ENCODE measurements around the gene SH2D2A. TPM values are rescaled to one million over a fixed set of nuclear protein-coding genes. Genes with fewer than 3 reads are reported as not detected.

SH2D2A gene
- total RNA-seq, 1 donor from 2014 or later = 4.9 TPM

- intact Hi-C loops (cut with DNase I) = no loop called here
- peaks cover 39% of the 10 kb centered on the region for H3K4me1 ChIP-seq
- no peak for TF ChIP-seq POLR2AphosphoS5 (IDR thresholded peaks at IDR 0.05; ENCODE audit: insufficient read depth in 1 of 2, low read depth in 1 of 2)
- no peak for TF ChIP-seq CTCF (IDR thresholded peaks at IDR 0.05)
- TF ChIP-seq POLR2A (IDR thresholded peaks at IDR 0.05) = no peak
- peak overlapping the region; percentile 42 to 43 for H3K4me3 ChIP-seq
- DNase-seq (ENCODE audit: extremely low spot score in 2 of 2) = no peak
- no peaks in the 10 kb centered on the region for H3K9me3 ChIP-seq
- no peaks in the 10 kb centered on the region for H3K36me3 ChIP-seq
- no peaks in the 10 kb centered on the region for H3K27me3 ChIP-seq
- H3K27ac ChIP-seq = peak overlapping the region; percentile 80
These were observed 3.4 kb downstream of the SH2D2A start for GRCh38 chr1:156813298-156813697.

- H3K4me3 ChIP-seq = no peak overlapping the region
- intact Hi-C loops (cut with DNase I) = no loop called here
- H3K27ac ChIP-seq = no peak overlapping the region
- H3K4me1 ChIP-seq = peaks cover 39% of the 10 kb centered on the region
- TF ChIP-seq POLR2AphosphoS5 (IDR thresholded peaks at IDR 0.05; ENCODE audit: insufficient read depth in 1 of 2, low read depth in 1 of 2) (no peak), CTCF (IDR thresholded peaks at IDR 0.05) (no peak), POLR2A (IDR thresholded peaks at IDR 0.05) (no peak)
- no peaks in the 10 kb centered on the region for H3K27me3 ChIP-seq
- H3K36me3 ChIP-seq = no peaks in the 10 kb centered on the region
- no peaks in the 10 kb centered on the region for H3K9me3 ChIP-seq
- no peak for DNase-seq (ENCODE audit: extremely low spot score in 2 of 2)
These were observed 4.2 kb downstream of the SH2D2A start for GRCh38 chr1:156812293-156812990.

- no peak for TF ChIP-seq POLR2A (IDR thresholded peaks at IDR 0.05)
- TF ChIP-seq POLR2AphosphoS5 (IDR thresholded peaks at IDR 0.05; ENCODE audit: insufficient read depth in 1 of 2, low read depth in 1 of 2) = no peak
- TF ChIP-seq CTCF (IDR thresholded peaks at IDR 0.05) = no peak
- intact Hi-C loops (cut with DNase I) = no loop called here
- Histone ChIP-seq H3K27ac (no peak overlapping the region), H3K4me3 (no peak overlapping the region), H3K4me1 (peaks cover 43% of the 10 kb centered on the region), H3K36me3 (no peaks in the 10 kb centered on the region), H3K27me3 (no peaks in the 10 kb centered on the region), H3K9me3 (no peaks in the 10 kb centered on the region)
- no peak for DNase-seq (ENCODE audit: extremely low spot score in 2 of 2)
These were observed 5.5 kb downstream of the SH2D2A start for GRCh38 chr1:156811168-156811567.

- no peak for DNase-seq (ENCODE audit: extremely low spot score in 2 of 2)
- intact Hi-C loops (cut with DNase I) = loop anchor here (5.0 kb wide), 1 partner anchor 47 kb away; the partner anchor contains the start of gene INSRR
- TF ChIP-seq POLR2A (IDR thresholded peaks at IDR 0.05) = no peak
- no peak for TF ChIP-seq CTCF (IDR thresholded peaks at IDR 0.05)
- TF ChIP-seq POLR2AphosphoS5 (IDR thresholded peaks at IDR 0.05; ENCODE audit: insufficient read depth in 1 of 2, low read depth in 1 of 2) = no peak
These were observed 6.8 kb downstream of the SH2D2A start for GRCh38 chr1:156809711-156810366.

GRCh38 chr1:156809281-156809680 lies 7.4 kb downstream of the SH2D2A start:
- DNase-seq (ENCODE audit: extremely low spot score in 2 of 2) = no peak
- Histone ChIP-seq H3K27me3 (no peaks in the 10 kb centered on the region), H3K4me1 (peaks cover 45% of the 10 kb centered on the region), H3K4me3 (no peak overlapping the region), H3K36me3 (no peaks in the 10 kb centered on the region), H3K9me3 (no peaks in the 10 kb centered on the region), H3K27ac (no peak overlapping the region)
- intact Hi-C loops (cut with DNase I) = loop anchor here (5.0 kb wide), 1 partner anchor 48 kb away; the partner anchor contains the start of gene INSRR
- TF ChIP-seq CTCF (IDR thresholded peaks at IDR 0.05) (no peak), POLR2AphosphoS5 (IDR thresholded peaks at IDR 0.05; ENCODE audit: insufficient read depth in 1 of 2, low read depth in 1 of 2) (no peak), POLR2A (IDR thresholded peaks at IDR 0.05) (no peak)

More at GRCh38 chr1:156809711-156810366, 6.8 kb downstream of the SH2D2A start:
- Histone ChIP-seq H3K36me3 (no peaks in the 10 kb centered on the region), H3K4me1 (peaks cover 45% of the 10 kb centered on the region), H3K4me3 (no peak overlapping the region), H3K9me3 (no peaks in the 10 kb centered on the region), H3K27me3 (no peaks in the 10 kb centered on the region), H3K27ac (no peak overlapping the region)
